ENCODE measurements around the gene SAPCD2.

DNA sequence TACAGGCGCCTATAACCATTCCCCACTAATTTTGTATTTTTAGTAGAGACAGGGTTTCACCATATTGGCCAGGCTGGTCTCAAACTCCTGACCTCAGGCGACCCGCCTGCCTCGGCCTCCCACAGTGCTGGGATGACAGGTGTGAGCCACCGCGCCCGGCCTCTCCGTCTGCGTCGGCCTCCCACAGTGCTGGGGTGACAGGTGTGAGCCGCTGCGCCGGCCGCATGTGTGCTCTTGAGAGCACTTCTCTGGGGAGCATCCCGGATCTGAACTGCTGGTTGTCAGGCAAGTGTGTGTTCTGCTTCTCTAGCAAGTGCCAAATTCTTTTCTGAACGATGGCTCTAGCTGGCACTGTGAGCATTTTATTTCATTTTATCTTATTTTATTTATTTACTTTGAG, 12.8 kb downstream of the SAPCD2 start:
- TF ChIP-seq POLR2AphosphoS5 (IDR thresholded peaks at IDR 0.05; ENCODE audit: low read depth, low read length) (no peak), POLR2A (IDR thresholded peaks at IDR 0.05; ENCODE audit: low read depth, low read length) (no peak), TAF1 (IDR thresholded peaks at IDR 0.05; ENCODE audit: low read depth, low read length) (no peak), POU2F2 (IDR thresholded peaks at IDR 0.05; ENCODE audit: low read depth, low read length) (no peak), SPI1 (IDR thresholded peaks at IDR 0.05; ENCODE audit: low read depth, low read length) (no peak), PAX5 (IDR thresholded peaks at IDR 0.05; ENCODE audit: insufficient read depth, low read length, severe bottlenecking) (no peak)

All from GM12891 (cell line).